Heart left ventricle (tissue), 16 donors: Measurements from ENCODE around the gene CHMP4B. TPM values are rescaled to one million over a fixed set of nuclear protein-coding genes. Genes with fewer than 3 reads are reported as not detected.

ENCODE experiments used
- ATAC-seq, 4 donors: fragments of 200-7000 bp; cut with Tn5 transposase; one replicate each; pipeline ENCODE4 v1.9.1; 2020 to 2022; ENCODE audit warnings: moderate library complexity in 4 of 4, mild to moderate bottlenecking in 3 of 4, moderate number of reproducible peaks in 1 of 4
- DNase-seq, 5 donors: peaks; one replicate each; pipeline ENCODE4 v3.0.0-alpha.2; 2020
- H3K27ac ChIP-seq, 12 donors: fragments of 200-600 bp; sonication (generic) in 4 of 12; one replicate each; pipeline versions ENCODE4 v1.5.0 to v1.8.0; 2016 to 2022; ENCODE audit warnings: mild to moderate bottlenecking in 2 of 12
- H3K27me3 ChIP-seq, 9 donors: fragments of 200-600 bp; sonication (generic) in 2 of 9; one replicate each; pipeline versions ENCODE4 v1.5.1 to v1.8.0; 2016 to 2022; ENCODE audit warnings: mild to moderate bottlenecking in 3 of 9
- H3K36me3 ChIP-seq, 9 donors: fragments of 200-600 bp; sonication (generic) in 2 of 9; one replicate each; pipeline versions ENCODE4 v1.5.0 to v1.8.0; 2018 to 2022; ENCODE audit warnings: mild to moderate bottlenecking in 2 of 9
- H3K4me1 ChIP-seq, 12 donors: fragments of 200-600 bp; sonication (generic) in 4 of 12; one replicate each; pipeline versions ENCODE4 v1.5.0 to v1.8.0; 2016 to 2022; ENCODE audit warnings: mild to moderate bottlenecking in 3 of 12
- H3K4me3 ChIP-seq, 12 donors: fragments of 200-600 bp; sonication (generic) in 4 of 12; one replicate each; pipeline versions ENCODE4 v1.5.0 to v1.8.0; 2017 to 2022; ENCODE audit warnings: mild to moderate bottlenecking in 9 of 12, moderate library complexity in 4 of 12
- H3K9me3 ChIP-seq, 12 donors: fragments of 200-600 bp; sonication (generic) in 4 of 12; one replicate each; pipeline versions ENCODE4 v1.5.0 to v1.8.0; 2016 to 2022; ENCODE audit warnings: mild to moderate bottlenecking in 1 of 12
- CTCF ChIP-seq, 12 donors: fragments of 200-600 bp; sonication (generic) in 4 of 12; IDR thresholded peaks; one replicate each; pipeline versions ENCODE4 v1.5.0 to v1.8.0; 2018 to 2022; ENCODE audit warnings: antibody characterized with exemption in 12 of 12, mild to moderate bottlenecking in 5 of 12
- POLR2A ChIP-seq, 2 donors: fragments of 450-650 bp; IDR thresholded peaks; one replicate each; pipeline ENCODE4 v1.6.1; 2017; ENCODE audit warnings: antibody characterized with exemption in 2 of 2, mild to moderate bottlenecking in 2 of 2, moderate library complexity in 2 of 2
- WGBS, 4 donors: extraction: QIAGEN DNeasy Blood & Tissue Kit in 2 of 4; methylation state at CpG; one replicate each; pipeline versions ENCODE4 v1.1.5 to v1.1.7; 2013 to 2018; 5-methylcytosine and 5-hydroxymethylcytosine counted together
- intact Hi-C, 10 donors: fragments of 100-400 bp; cut with DNase I; formaldehyde crosslinking; loops; one replicate each; pipeline versions ENCODE4 v1.11.1 to v1.14.2; 2022
- polyA plus RNA-seq, 2 donors: library from polyadenylated mRNA; stranded (reverse); fragments of 200-250 nt; gene quantifications; one replicate each; pipeline ENCODE4 v1.2.3, GENCODE V29; 2013
- total RNA-seq, 9 donors: library from RNA; depleted of rRNA in 2 of 9; stranded (reverse); fragments of >200 nt in 2 of 9; fragmentation: NEBNext Ultra II Directional in 3 of 9; extraction: Animal tissue kit (Norgen Biotek cat#: 25700) in 3 of 9; gene quantifications; one replicate each; pipeline versions ENCODE4 v1.1.0 to v1.2.4, GENCODE V29; 2016 to 2023
- donor health status: ischemic (EF 13 %, LVEDD 7.1; RV severe dilation, severe dysfunction).
- donor health status: healthy with polysubstance abuse.
- donor health status: DM: no; HTN: yes; CAD: no.
- donor health status: DM: no; HTN: no; CAD: no.
- donor health status: ischemic (EF 25% LVEDD 6.9; RV normal size, moderate dysfunction).
- donor health status: ischemic (EF 25% LVEDD 5.7; RV mildly dilated, moderate dysfunction).
- donor health status: healthy.
- donor health status: DM: yes; HTN: yes; CAD: no.
- donor health status: ischemic (EF 35%, LVEDD 5.7; RV mildly dilated, moderate dysfunction).
- donor health status: nonischemic (EF 11% LVEDD 7.7; RV severe dilation, severe dysfunction).
- donor health status: DM: yes; HTN: yes; CAD: no.
- donor health status: PGD.
- donor health status: ischemic (EF 29% LVEDD 5.4; RV normal size, mild dysfunction).
- donor health status: nonischemic (EF 23%, LVEDD 6.1; RV moderate dilation, normal function).

The CHMP4B gene
- total and polyA plus RNA-seq, 11 donors = 46.2 to 233 (median 112) TPM

DNA sequence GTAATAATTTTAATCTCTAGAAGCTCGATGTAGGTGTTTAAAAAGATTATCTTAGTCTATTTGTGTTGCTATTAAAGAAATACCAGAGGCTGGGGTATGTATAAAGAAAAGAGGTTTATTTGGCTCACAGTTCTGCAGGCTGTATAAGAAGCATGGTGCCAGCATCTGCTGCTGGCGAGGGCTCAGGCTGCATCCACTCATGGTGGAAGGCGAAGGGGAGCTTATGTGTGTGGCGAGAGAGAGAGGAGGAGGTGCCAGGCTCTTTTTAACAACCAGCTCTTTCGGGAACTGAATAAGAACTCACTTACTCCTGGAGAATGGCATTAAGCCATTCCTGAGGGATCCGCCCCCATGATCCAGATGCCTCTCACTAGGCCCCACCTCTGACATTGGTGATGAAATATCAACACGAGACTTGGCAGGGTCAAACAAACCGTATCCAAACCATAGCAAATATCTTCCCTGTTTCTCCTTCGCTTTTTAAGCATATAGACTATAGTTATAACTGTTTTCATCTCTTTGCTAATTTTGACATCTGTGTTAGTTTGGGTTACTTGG lies 24.5 kb downstream of the CHMP4B start:
- Histone ChIP-seq H3K4me1 (peaks cover 20 to 94% (median 83%) of the 10 kb centered on the region in 12 donors), H3K27ac (no peak overlapping the region), H3K4me3 (no peak overlapping the region), H3K9me3 (no peaks in the 10 kb centered on the region), H3K27me3 (no peaks in the 10 kb centered on the region), H3K36me3 (peaks cover 0 to 17% (median 0%) of the 10 kb centered on the region in 9 donors)
- DNase-seq (no peak), ATAC-seq (no peak)
- intact Hi-C loops = no loop called here
- 75 to 79% (median 76%) methylated on average over 9 of the region's 9 CpGs for WGBS, 4 donors
- TF ChIP-seq CTCF (IDR thresholded peaks at IDR 0.05) (no peak), POLR2A (IDR thresholded peaks at IDR 0.05) (no peak)

GRCh38 chr20:33836277-33836676 lies 25.1 kb downstream of the CHMP4B start:
- no peaks in the 10 kb centered on the region for H3K9me3 ChIP-seq
- H3K27ac ChIP-seq = no peak overlapping the region
- intact Hi-C loops = no loop called here
- TF ChIP-seq CTCF (IDR thresholded peaks at IDR 0.05) (no peak), POLR2A (IDR thresholded peaks at IDR 0.05) (no peak)
- WGBS, 4 donors = 63 to 86% (median 79%) methylated on average over 2 of the region's 2 CpGs
- no peak for DNase-seq
- peaks cover 0 to 17% (median 0%) of the 10 kb centered on the region in 9 donors for H3K36me3 ChIP-seq
- no peak for ATAC-seq
- peaks cover 23 to 94% (median 84%) of the 10 kb centered on the region in 12 donors for H3K4me1 ChIP-seq
- H3K4me3 ChIP-seq = no peak overlapping the region
- H3K27me3 ChIP-seq = no peaks in the 10 kb centered on the region

DNA sequence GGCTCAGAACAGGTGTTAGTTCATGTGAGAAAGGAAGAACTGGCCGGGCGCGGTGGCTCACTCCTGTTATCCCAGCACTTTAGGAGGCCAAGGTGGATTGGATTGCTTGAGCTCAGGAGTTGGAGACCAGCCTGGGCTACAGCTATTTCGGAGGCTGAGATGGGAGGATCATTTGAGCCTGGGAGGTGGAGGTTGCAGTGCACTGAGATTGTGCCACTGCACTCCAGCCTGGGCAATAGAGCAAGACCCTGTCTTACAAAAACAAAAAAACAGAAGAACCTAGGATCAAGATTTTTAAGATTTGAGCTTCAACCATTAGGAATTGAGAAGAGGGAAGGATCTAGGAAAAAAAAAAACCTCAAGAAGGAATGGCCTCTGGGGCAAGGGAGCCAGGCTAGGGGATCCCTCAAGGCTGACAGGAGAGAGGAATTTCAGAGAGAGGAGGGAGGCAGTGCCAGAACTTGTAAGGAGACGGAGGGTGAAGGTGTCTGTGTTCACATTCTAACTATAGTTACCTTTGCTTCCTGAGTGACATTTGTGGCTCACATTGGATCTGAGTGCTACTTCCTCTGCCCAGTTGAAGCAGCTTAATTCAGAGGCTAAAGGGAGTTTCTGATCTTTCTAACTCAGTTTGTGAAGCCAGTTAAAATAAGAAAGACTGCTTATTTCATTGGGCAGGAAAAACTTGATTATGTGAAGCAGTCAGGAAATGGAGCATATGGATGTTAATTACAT lies 26.1 kb downstream of the CHMP4B start:
- TF ChIP-seq POLR2A (IDR thresholded peaks at IDR 0.05) (no peak), CTCF (IDR thresholded peaks at IDR 0.05) (no peak)
- no peaks in the 10 kb centered on the region for H3K9me3 ChIP-seq
- no peaks in the 10 kb centered on the region for H3K27me3 ChIP-seq
- peaks cover 0 to 17% (median 0%) of the 10 kb centered on the region in 9 donors for H3K36me3 ChIP-seq
- peaks cover 26 to 94% (median 84%) of the 10 kb centered on the region in 12 donors for H3K4me1 ChIP-seq
- H3K27ac ChIP-seq = no peak overlapping the region
- no peak overlapping the region for H3K4me3 ChIP-seq
- DNase-seq = no peak
- 83 to 86% (median 85%) methylated on average over 5 of the region's 5 CpGs for WGBS, 4 donors
- ATAC-seq = no peak
- intact Hi-C loops = no loop called here

DNA sequence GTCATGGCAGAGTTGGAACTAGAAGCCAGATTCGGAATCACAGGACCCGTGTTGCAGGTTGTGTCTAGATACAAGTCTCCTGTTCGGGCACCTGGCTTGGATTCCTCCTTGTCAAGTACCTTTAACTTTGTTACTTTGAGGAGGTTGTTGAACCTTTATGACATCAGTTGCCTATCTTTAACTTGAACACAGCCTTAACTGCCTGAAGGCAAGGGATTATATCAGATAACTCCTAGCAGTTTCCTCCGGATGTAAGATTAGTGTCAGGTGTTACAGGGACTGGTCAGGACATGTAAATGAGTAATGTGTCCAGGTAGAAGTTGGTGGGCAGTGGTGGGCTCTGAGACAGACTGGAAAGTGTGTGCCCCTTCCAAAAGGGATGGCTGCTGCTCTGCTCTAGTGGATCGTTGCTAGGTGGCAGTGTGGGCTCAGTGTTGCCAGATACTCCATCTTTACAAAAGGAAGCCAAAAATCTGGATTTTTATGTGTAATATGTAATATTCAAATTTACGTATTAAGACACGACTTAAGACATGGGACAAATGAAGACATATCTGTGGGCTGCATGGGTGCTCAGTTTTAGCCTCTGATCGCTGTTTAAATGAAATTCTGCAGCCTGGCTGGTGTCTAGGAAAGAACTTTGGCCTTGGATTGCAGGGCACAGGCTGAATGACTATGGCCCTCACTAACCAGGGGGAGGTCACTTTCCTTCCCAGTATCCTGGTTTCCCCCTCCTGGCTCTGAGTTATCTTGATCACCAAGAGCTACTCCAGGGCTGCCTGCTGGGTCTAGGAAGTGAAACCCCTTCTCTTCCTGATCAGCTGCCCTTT lies 27.1 kb downstream of the CHMP4B start:
- peaks cover 0 to 17% (median 0%) of the 10 kb centered on the region in 9 donors for H3K36me3 ChIP-seq
- no peak overlapping the region for H3K4me3 ChIP-seq
- intact Hi-C loops = no loop called here
- 67 to 69% (median 68%) methylated on average over 8 of the region's 8 CpGs for WGBS, 4 donors
- no peaks in the 10 kb centered on the region for H3K9me3 ChIP-seq
- peaks cover 24 to 94% (median 85%) of the 10 kb centered on the region in 12 donors for H3K4me1 ChIP-seq
- TF ChIP-seq CTCF (IDR thresholded peaks at IDR 0.05) = no peak
- no peak overlapping the region for H3K27ac ChIP-seq
- ATAC-seq (no peak), DNase-seq (no peak)
- H3K27me3 ChIP-seq = no peaks in the 10 kb centered on the region
